ENCODE results near the gene TTN. TPM values are rescaled to one million over a fixed set of nuclear protein-coding genes. Genes with fewer than 3 reads are reported as not detected.

Gene TTN
- total RNA-seq, 1 donor from 2014 or later = 1.3 TPM

DNA sequence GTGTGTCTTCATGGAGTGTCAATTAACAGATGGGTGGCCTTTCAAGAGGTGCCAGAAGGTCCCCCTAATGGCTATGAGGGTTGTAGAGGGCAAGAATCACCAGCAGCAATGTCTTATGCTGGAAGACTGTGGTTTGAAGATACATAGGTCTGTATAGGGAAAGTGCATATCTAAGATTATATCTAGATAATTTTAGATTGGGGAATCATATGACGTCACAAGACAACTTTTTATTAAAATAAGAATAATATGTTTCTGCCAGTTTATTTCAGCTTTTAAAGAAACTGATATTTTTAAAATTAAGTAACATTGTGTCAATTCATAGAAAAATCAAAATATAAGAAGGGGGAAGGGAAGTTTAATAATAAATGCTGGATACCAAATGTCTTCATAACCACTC is 162.3 kb downstream of the TTN start:
- Histone ChIP-seq H3K4me1 (no peaks in the 10 kb centered on the region), H3F3A (ENCODE audit: low read depth) (no peaks in the 10 kb centered on the region), H3K27ac (no peak overlapping the region), H3K4me2 (no peak overlapping the region), H3K36me3 (no peaks in the 10 kb centered on the region), H2AFZ (replicated peaks) (no peak overlapping the region), H3K9me3 (ENCODE audit: low read depth) (no peaks in the 10 kb centered on the region), H3K79me2 (ENCODE audit: low read depth) (no peaks in the 10 kb centered on the region), H3K27me3 (no peaks in the 10 kb centered on the region), H3K9ac (no peak overlapping the region), H3K4me3 (no peak overlapping the region), H4K20me1 (ENCODE audit: low read depth) (no peaks in the 10 kb centered on the region)
- TF ChIP-seq EZH2 (IDR thresholded peaks at IDR 0.05) (no peak), EZH2phosphoT487 (IDR thresholded peaks at IDR 0.05) (no peak)
- TF ChIP-seq, protein P1, sequence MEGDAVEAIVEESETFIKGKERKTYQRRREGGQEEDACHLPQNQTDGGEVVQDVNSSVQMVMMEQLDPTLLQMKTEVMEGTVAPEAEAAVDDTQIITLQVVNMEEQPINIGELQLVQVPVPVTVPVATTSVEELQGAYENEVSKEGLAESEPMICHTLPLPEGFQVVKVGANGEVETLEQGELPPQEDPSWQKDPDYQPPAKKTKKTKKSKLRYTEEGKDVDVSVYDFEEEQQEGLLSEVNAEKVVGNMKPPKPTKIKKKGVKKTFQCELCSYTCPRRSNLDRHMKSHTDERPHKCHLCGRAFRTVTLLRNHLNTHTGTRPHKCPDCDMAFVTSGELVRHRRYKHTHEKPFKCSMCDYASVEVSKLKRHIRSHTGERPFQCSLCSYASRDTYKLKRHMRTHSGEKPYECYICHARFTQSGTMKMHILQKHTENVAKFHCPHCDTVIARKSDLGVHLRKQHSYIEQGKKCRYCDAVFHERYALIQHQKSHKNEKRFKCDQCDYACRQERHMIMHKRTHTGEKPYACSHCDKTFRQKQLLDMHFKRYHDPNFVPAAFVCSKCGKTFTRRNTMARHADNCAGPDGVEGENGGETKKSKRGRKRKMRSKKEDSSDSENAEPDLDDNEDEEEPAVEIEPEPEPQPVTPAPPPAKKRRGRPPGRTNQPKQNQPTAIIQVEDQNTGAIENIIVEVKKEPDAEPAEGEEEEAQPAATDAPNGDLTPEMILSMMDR (IDR thresholded peaks at IDR 0.05) = no peak
- no peaks in the 10 kb centered on the region for H3K9me3 Mint-ChIP-seq
- no peak overlapping the region for H3K4me3 Mint-ChIP-seq
- H3K4me1 Mint-ChIP-seq = no peaks in the 10 kb centered on the region
- H3K36me3 Mint-ChIP-seq = no peaks in the 10 kb centered on the region
- no peaks in the 10 kb centered on the region for H3K27me3 Mint-ChIP-seq (ENCODE audit: insufficient read depth, low read depth)
- DNase-seq (ENCODE audit: low spot score) = no peak
- no peak overlapping the region for H3K27ac Mint-ChIP-seq

DNA sequence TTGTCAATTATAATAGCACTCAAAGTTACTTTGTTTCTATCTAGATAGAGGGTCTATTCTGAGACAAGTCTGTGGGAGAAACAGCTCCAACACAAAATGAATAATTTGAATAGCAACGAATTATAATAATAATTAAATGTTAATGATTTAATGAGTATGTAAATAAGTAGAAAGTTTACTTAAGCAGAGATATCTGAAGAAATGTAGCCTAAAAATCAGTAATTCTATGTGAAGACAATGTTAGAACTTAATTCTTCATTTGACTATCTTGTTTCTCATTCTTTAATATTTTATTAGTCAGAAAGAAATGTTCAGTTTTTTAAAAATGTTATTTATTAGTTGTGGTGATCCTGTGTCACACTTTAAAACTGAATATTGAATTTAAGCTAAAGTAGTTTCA is 165.7 kb downstream of the TTN start:
- no peak overlapping the region for H3K4me3 Mint-ChIP-seq
- H3K4me3 ChIP-seq = no peak overlapping the region
- H3K4me2 ChIP-seq = no peak overlapping the region
- H3K27me3 ChIP-seq = no peaks in the 10 kb centered on the region
- H3F3A ChIP-seq (ENCODE audit: low read depth) = no peaks in the 10 kb centered on the region
- H3K27ac ChIP-seq = no peak overlapping the region
- H3K9me3 Mint-ChIP-seq = no peaks in the 10 kb centered on the region
- DNase-seq (ENCODE audit: low spot score) = no peak
- H3K36me3 Mint-ChIP-seq = no peaks in the 10 kb centered on the region
- no peak overlapping the region for H3K9ac ChIP-seq
- H2AFZ ChIP-seq (replicated peaks) = no peak overlapping the region
- H3K9me3 ChIP-seq (ENCODE audit: low read depth) = no peaks in the 10 kb centered on the region
- H3K36me3 ChIP-seq = no peaks in the 10 kb centered on the region
- TF ChIP-seq EZH2phosphoT487 (IDR thresholded peaks at IDR 0.05) (no peak), EZH2 (IDR thresholded peaks at IDR 0.05) (no peak)
- TF ChIP-seq, protein P1 (IDR thresholded peaks at IDR 0.05) = no peak
- no peaks in the 10 kb centered on the region for H3K4me1 ChIP-seq
- H3K4me1 Mint-ChIP-seq = no peaks in the 10 kb centered on the region
- no peaks in the 10 kb centered on the region for H4K20me1 ChIP-seq (ENCODE audit: low read depth)
- no peaks in the 10 kb centered on the region for H3K79me2 ChIP-seq (ENCODE audit: low read depth)
- no peak overlapping the region for H3K27ac Mint-ChIP-seq
- no peaks in the 10 kb centered on the region for H3K27me3 Mint-ChIP-seq (ENCODE audit: insufficient read depth, low read depth)

DNA sequence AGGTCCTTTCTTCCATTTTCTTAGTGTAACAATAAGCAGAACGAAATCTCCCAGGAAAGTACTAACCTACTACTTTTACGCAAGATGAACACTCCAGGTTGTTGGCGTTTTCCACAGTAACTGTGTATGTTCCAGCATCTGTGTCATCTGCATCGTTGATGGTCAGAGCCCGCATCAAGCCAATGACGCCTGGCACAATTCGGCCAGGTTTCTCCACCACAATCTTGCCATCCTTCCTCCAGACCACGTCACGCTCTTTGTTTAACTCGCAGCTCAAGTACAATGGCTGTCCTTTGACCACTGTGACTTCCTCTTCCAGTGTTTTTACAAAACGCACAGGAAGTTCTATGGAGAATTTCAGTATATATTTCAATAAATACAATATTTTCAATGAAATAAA is 171.3 kb downstream of the TTN start:
- Histone ChIP-seq H3K9ac (no peak overlapping the region), H3F3A (ENCODE audit: low read depth) (no peaks in the 10 kb centered on the region), H3K4me2 (no peak overlapping the region), H3K27ac (no peak overlapping the region), H2AFZ (replicated peaks) (no peak overlapping the region), H3K4me3 (no peak overlapping the region), H3K79me2 (ENCODE audit: low read depth) (no peaks in the 10 kb centered on the region), H3K9me3 (ENCODE audit: low read depth) (no peaks in the 10 kb centered on the region), H3K4me1 (no peaks in the 10 kb centered on the region), H4K20me1 (ENCODE audit: low read depth) (no peaks in the 10 kb centered on the region), H3K36me3 (no peaks in the 10 kb centered on the region), H3K27me3 (no peaks in the 10 kb centered on the region)
- DNase-seq (ENCODE audit: low spot score) = no peak
- no peak for TF ChIP-seq EZH2phosphoT487 (IDR thresholded peaks at IDR 0.05)
- TF ChIP-seq, protein P1 (IDR thresholded peaks at IDR 0.05) = no peak
- TF ChIP-seq EZH2 (IDR thresholded peaks at IDR 0.05) = no peak
- Mint-ChIP-seq H3K9me3 (no peaks in the 10 kb centered on the region), H3K36me3 (no peaks in the 10 kb centered on the region), H3K4me1 (no peaks in the 10 kb centered on the region), H3K27ac (no peak overlapping the region), H3K4me3 (no peak overlapping the region), H3K27me3 (ENCODE audit: insufficient read depth, low read depth) (no peaks in the 10 kb centered on the region)
